Stomach (tissue), 9 donors: ENCODE data around the gene TYRO3. TPM values are rescaled to one million over a fixed set of nuclear protein-coding genes. Genes with fewer than 3 reads are reported as not detected.
"Not testable (repeated sequence)": the region's sequence is repeated elsewhere in the genome, so short reads cannot be mapped to it uniquely, and the experiment has no call there.

Source experiments
- DNase-seq, 2 donors: peaks; one replicate each; pipeline versions ENCODE4 v3.0.0 to v3.0.0-alpha.2; 2013 to 2019
- H3K27ac ChIP-seq, 5 donors: fragments of 200-600 bp in 4 of 5; sonication (generic) in 4 of 5; one replicate each; pipeline ENCODE4 v1.5.1; 2013 to 2019; ENCODE audit warnings: mild to moderate bottlenecking in 1 of 5, moderate library complexity in 1 of 5
- H3K27me3 ChIP-seq, 3 donors: fragments of 200-600 bp; sonication (generic); one replicate each; pipeline ENCODE4 v1.5.1; 2017 to 2019; ENCODE audit warnings: mixed run types in 1 of 3
- H3K36me3 ChIP-seq, 4 donors: fragments of 200-600 bp; sonication (generic); 1 replicate in 3 of 4; 2 replicates in 1 of 4; pipeline ENCODE4 v1.5.1; 2016 to 2019
- H3K4me1 ChIP-seq, 4 donors: fragments of 200-600 bp; sonication (generic); one replicate each; pipeline ENCODE4 v1.5.1; 2016 to 2019
- H3K4me3 ChIP-seq, 4 donors: fragments of 200-600 bp; sonication (generic) in 3 of 4; one replicate each; pipeline ENCODE4 v1.5.1; 2016 to 2019; ENCODE audit warnings: mild to moderate bottlenecking in 1 of 4
- H3K9me3 ChIP-seq, 4 donors: fragments of 200-600 bp; sonication (generic); one replicate each; pipeline ENCODE4 v1.5.1; 2016 to 2019
- CTCF ChIP-seq, 7 experiments: fragments of 450-650 bp in 4 of 7; fragments of 200-600 bp in 3 of 7; sonication (generic) in 3 of 7; IDR thresholded peaks; one replicate each; pipeline ENCODE4 v1.5.1; 2016 to 2019; ENCODE audit warnings: antibody characterized with exemption in 7 of 7, control low read depth in 2 of 7, mild to moderate bottlenecking in 1 of 7
- EP300 ChIP-seq: sonication (generic); formaldehyde crosslinking; IDR thresholded peaks from one replicate; pipeline ENCODE4 v1.6.1; 2017; ENCODE audit warnings: antibody characterized with exemption
- POLR2A ChIP-seq, 4 donors: fragments of 450-650 bp; IDR thresholded peaks; one replicate each; pipeline ENCODE4 v1.6.1; 2016; ENCODE audit warnings: antibody characterized with exemption in 4 of 4, control low read depth in 2 of 4, mild to moderate bottlenecking in 1 of 4, moderate library complexity in 1 of 4
- POLR2AphosphoS5 ChIP-seq, 3 donors: sonication (generic); formaldehyde crosslinking; IDR thresholded peaks; one replicate each; pipeline ENCODE4 v1.6.1; 2016; ENCODE audit warnings: antibody characterized with exemption in 3 of 3
- WGBS, 5 donors: extraction: QIAGEN DNeasy Blood & Tissue Kit in 3 of 5; methylation state at CpG; one replicate each; pipeline versions ENCODE4 v1.1.5 to v1.1.7; 2013 to 2018; 5-methylcytosine and 5-hydroxymethylcytosine counted together
- intact Hi-C: fragments of 100-400 bp; cut with DNase I; formaldehyde crosslinking; loops from one replicate; pipeline ENCODE4 v1.15.1; 2023; ENCODE audit warnings: low total_unique reads
- polyA plus RNA-seq, 3 donors: library from polyadenylated mRNA; stranded (reverse); fragments of 200-250 nt; gene quantifications; one replicate each; pipeline ENCODE4 v1.2.3, GENCODE V29; 2013
- total RNA-seq, 5 donors: library from RNA; depleted of rRNA; stranded (reverse); fragments of >200 nt; gene quantifications; one replicate each; pipeline versions ENCODE4 v1.1.0 to v1.2.3, GENCODE V29; 2014 to 2016
- donor health status: healthy with polysubstance abuse.
- donor health status: Bipolar disorder and iron deficiency.
- donor health status: healthy.

Gene TYRO3
- total and polyA plus RNA-seq, 8 donors: 0.89 to 16.9 (median 6.6) TPM

- 54 to 68% (median 62%) methylated on average over 7 to 8 of the region's 8 CpGs for WGBS, 5 donors
- no peak for TF ChIP-seq POLR2A (IDR thresholded peaks at IDR 0.05)
- TF ChIP-seq POLR2AphosphoS5 (IDR thresholded peaks at IDR 0.05): no peak
- TF ChIP-seq CTCF (IDR thresholded peaks at IDR 0.05): no peak
- no peak for TF ChIP-seq EP300
- intact Hi-C loops: no loop called here
- Histone ChIP-seq H3K9me3 (no peaks in the 10 kb centered on the region), H3K27ac (peak overlapping the region in 1 of 5 donors; percentile 20), H3K4me3 (no peak overlapping the region), H3K36me3 (peaks cover 0 to 38% (median 35%) of the 10 kb centered on the region in 4 donors), H3K27me3 (no peaks in the 10 kb centered on the region), H3K4me1 (peaks cover 6 to 14% (median 11%) of the 10 kb centered on the region in 4 donors)
- peak; percentile 65 to 92 for DNase-seq
Measured at GRCh38 chr15:41568350-41569017, 9.5 kb downstream of the TYRO3 start.

GRCh38 chr15:41569232-41569631, 10.2 kb downstream of the TYRO3 start:
- intact Hi-C loops: not testable (repeated sequence)

GRCh38 chr15:41570764-41571163, 11.8 kb downstream of the TYRO3 start:
- H3K27ac ChIP-seq: no peak overlapping the region
- H3K4me1 ChIP-seq: peaks cover 6 to 14% (median 11%) of the 10 kb centered on the region in 4 donors
- no peaks in the 10 kb centered on the region for H3K9me3 ChIP-seq
- no peak overlapping the region for H3K4me3 ChIP-seq
- WGBS, 5 donors: 84 to 96% (median 90%) methylated on average over 3 of the region's 3 CpGs
- H3K36me3 ChIP-seq: peaks cover 0 to 56% (median 51%) of the 10 kb centered on the region in 4 donors
- no peak for DNase-seq
- intact Hi-C loops: no loop called here
- TF ChIP-seq POLR2A (IDR thresholded peaks at IDR 0.05) (no peak), EP300 (no peak), CTCF (IDR thresholded peaks at IDR 0.05) (no peak), POLR2AphosphoS5 (IDR thresholded peaks at IDR 0.05) (no peak)
- no peaks in the 10 kb centered on the region for H3K27me3 ChIP-seq

More at GRCh38 chr15:41569232-41569631, 10.2 kb downstream of the TYRO3 start:
- peaks cover 6 to 14% (median 11%) of the 10 kb centered on the region in 4 donors for H3K4me1 ChIP-seq
- H3K36me3 ChIP-seq: peaks cover 0 to 45% (median 43%) of the 10 kb centered on the region in 4 donors
- not testable (repeated sequence) for H3K4me3 ChIP-seq, DNase-seq, H3K27ac ChIP-seq, H3K9me3 ChIP-seq, H3K27me3 ChIP-seq
- WGBS, 5 donors: 83 to 100% (median 87%) methylated on average over 1 of the region's 1 CpG

GRCh38 chr15:41571948-41572347, 12.9 kb downstream of the TYRO3 start:
- whole genome bisulfite sequencing, 5 donors: 87 to 97% (median 93%) methylated on average over 3 of the region's 3 CpGs

More at GRCh38 chr15:41571948-41572347, 12.9 kb downstream of the TYRO3 start:
- Histone ChIP-seq H3K4me1 (peaks cover 6 to 14% (median 11%) of the 10 kb centered on the region in 4 donors), H3K4me3 (no peak overlapping the region), H3K36me3 (peaks cover 0 to 56% (median 52%) of the 10 kb centered on the region in 4 donors), H3K27me3 (no peaks in the 10 kb centered on the region), H3K27ac (no peak overlapping the region), H3K9me3 (no peaks in the 10 kb centered on the region)
- intact Hi-C loops: no loop called here
- TF ChIP-seq POLR2AphosphoS5 (IDR thresholded peaks at IDR 0.05): no peak
- TF ChIP-seq POLR2A (IDR thresholded peaks at IDR 0.05): no peak
- no peak for TF ChIP-seq EP300
- TF ChIP-seq CTCF (IDR thresholded peaks at IDR 0.05): no peak
- DNase-seq: no peak
